CD4-positive, alpha-beta T cell (primary cell): ENCODE measurements around the gene TSPO2. TPM values are rescaled to one million over a fixed set of nuclear protein-coding genes. Genes with fewer than 3 reads are reported as not detected.

Experiments
- ATAC-seq: fragments of 200-7000 bp; cut with Tn5 transposase; one replicate; pipeline ENCODE4 v1.10.0; 2022; ENCODE audit warnings: mild to moderate bottlenecking; ENCODE audit not compliant: poor library complexity
- CTCF ChIA-PET: fragments of 350-600 bp; sonication (Branson Sonifier 250); formaldehyde crosslinking; loops from one replicate; lab custom pipeline; 2021; ENCODE audit warnings: antibody characterized with exemption, inconsistent platforms; lab: Charles Lee
- POLR2A ChIA-PET: fragments of 350-600 bp; sonication (Branson Sonifier 250); formaldehyde crosslinking; loops from one replicate; lab custom pipeline; 2021; ENCODE audit warnings: antibody characterized with exemption, inconsistent platforms; lab: Charles Lee
- DNase-seq, 14 experiments: peaks; one replicate each; pipeline ENCODE4 v3.0.0-alpha.2; 2013 to 2020; ENCODE audit warnings: mixed read lengths in 2 of 14
- H3K27ac ChIP-seq, 2 donors: one replicate each; pipeline versions ENCODE4 v1.5.1 to v1.7.0; 2013; ENCODE audit warnings: low read length in 2 of 2, low read depth in 1 of 2, mild to moderate bottlenecking in 1 of 2
- H3K27me3 ChIP-seq, 2 experiments: 1 replicate in 1 of 2; 2 replicates in 1 of 2; pipeline versions ENCODE4 v1.6.1 to v1.7.0; 2013; ENCODE audit warnings: low read length in 2 of 2, control low read depth in 1 of 2, mild to moderate bottlenecking in 1 of 2, moderate library complexity in 1 of 2; ENCODE audit not compliant: insufficient read depth in 2 of 2, control insufficient read depth in 1 of 2
- H3K36me3 ChIP-seq: one replicate; pipeline ENCODE4 v1.6.1; 2013; ENCODE audit warnings: low read length, control low read depth; ENCODE audit not compliant: insufficient read depth
- H3K4me1 ChIP-seq: one replicate; pipeline ENCODE4 v1.6.1; 2013; ENCODE audit warnings: low read length, control low read depth; ENCODE audit not compliant: insufficient read depth
- H3K4me3 ChIP-seq: one replicate; pipeline ENCODE4 v1.5.1; 2013; ENCODE audit warnings: mild to moderate bottlenecking, low read length, moderate library complexity
- H3K9me3 ChIP-seq, 2 experiments: 1 replicate in 1 of 2; 2 replicates in 1 of 2; pipeline versions ENCODE4 v1.6.1 to v1.7.0; 2013; ENCODE audit warnings: low read length in 2 of 2, mild to moderate bottlenecking in 2 of 2, control low read depth in 1 of 2, moderate library complexity in 1 of 2; ENCODE audit not compliant: control insufficient read depth in 1 of 2, insufficient read depth in 1 of 2
- H3K27ac Mint-ChIP-seq: one replicate; pipeline ENCODE4 v1.8.0; 2020; ENCODE audit warnings: mixed read lengths
- H3K27me3 Mint-ChIP-seq: one replicate; pipeline ENCODE4 v1.8.0; 2021; ENCODE audit warnings: mixed read lengths
- H3K36me3 Mint-ChIP-seq: one replicate; pipeline ENCODE4 v1.8.0; 2021; ENCODE audit warnings: low read depth, mixed read lengths
- H3K4me1 Mint-ChIP-seq: one replicate; pipeline ENCODE4 v1.8.0; 2021; ENCODE audit warnings: low read depth, mixed read lengths
- H3K4me3 Mint-ChIP-seq: one replicate; pipeline ENCODE4 v1.8.0; 2020; ENCODE audit warnings: mild to moderate bottlenecking, mixed read lengths
- H3K9me3 Mint-ChIP-seq: one replicate; pipeline ENCODE4 v1.8.0; 2020; ENCODE audit warnings: mixed read lengths
- intact Hi-C, 2 experiments: fragments of 100-400 bp; cut with DNase I in 1 of 2; cut with micrococcal nuclease in 1 of 2; formaldehyde crosslinking; loops; one replicate each; pipeline versions ENCODE4 v1.15.1 to v1.9.0; 2023 to 2025; cut with DNase I, micrococcal nuclease
- total RNA-seq, 174 experiments: library from RNA in 2 of 174; stranded (reverse) in 2 of 174; gene quantifications; one replicate each; pipeline ENCODE4 v1.2.3 and lab custom pipeline; 2021 to 2026
- TF ChIP-seq, protein P1 (sequence below): fragments of 200-600 bp; IDR thresholded peaks from one replicate; pipeline ENCODE4 v1.8.0; 2022; ENCODE audit warnings: antibody characterized with exemption, mild to moderate bottlenecking

Gene TSPO2
- total RNA-seq, 2 experiments from 2014 or later: not detected

GRCh38 chr6:41065550-41066026 lies 23.3 kb downstream of the TSPO2 start:
- Histone ChIP-seq H3K9me3 (no peaks in the 10 kb centered on the region), H3K27me3 (no peaks in the 10 kb centered on the region), H3K27ac (no peak overlapping the region), H3K36me3 (peaks cover 79% of the 10 kb centered on the region), H3K4me1 (no peaks in the 10 kb centered on the region), H3K4me3 (no peak overlapping the region)
- H3K4me3 Mint-ChIP-seq: no peak overlapping the region
- POLR2A ChIA-PET: no interaction called here
- no peaks in the 10 kb centered on the region for H3K9me3 Mint-ChIP-seq
- no peak overlapping the region for H3K27ac Mint-ChIP-seq
- no peak for DNase-seq
- intact Hi-C loops: loop anchor here (1.0 to 2.0 kb wide), 2 partner anchors 37 to 59 kb away; no protein-coding TSS in a partner anchor
- peaks cover 14% of the 10 kb centered on the region for H3K4me1 Mint-ChIP-seq
- no peaks in the 10 kb centered on the region for H3K27me3 Mint-ChIP-seq
- no peak for ATAC-seq
- peaks cover 87% of the 10 kb centered on the region for H3K36me3 Mint-ChIP-seq
- TF ChIP-seq, protein P1, sequence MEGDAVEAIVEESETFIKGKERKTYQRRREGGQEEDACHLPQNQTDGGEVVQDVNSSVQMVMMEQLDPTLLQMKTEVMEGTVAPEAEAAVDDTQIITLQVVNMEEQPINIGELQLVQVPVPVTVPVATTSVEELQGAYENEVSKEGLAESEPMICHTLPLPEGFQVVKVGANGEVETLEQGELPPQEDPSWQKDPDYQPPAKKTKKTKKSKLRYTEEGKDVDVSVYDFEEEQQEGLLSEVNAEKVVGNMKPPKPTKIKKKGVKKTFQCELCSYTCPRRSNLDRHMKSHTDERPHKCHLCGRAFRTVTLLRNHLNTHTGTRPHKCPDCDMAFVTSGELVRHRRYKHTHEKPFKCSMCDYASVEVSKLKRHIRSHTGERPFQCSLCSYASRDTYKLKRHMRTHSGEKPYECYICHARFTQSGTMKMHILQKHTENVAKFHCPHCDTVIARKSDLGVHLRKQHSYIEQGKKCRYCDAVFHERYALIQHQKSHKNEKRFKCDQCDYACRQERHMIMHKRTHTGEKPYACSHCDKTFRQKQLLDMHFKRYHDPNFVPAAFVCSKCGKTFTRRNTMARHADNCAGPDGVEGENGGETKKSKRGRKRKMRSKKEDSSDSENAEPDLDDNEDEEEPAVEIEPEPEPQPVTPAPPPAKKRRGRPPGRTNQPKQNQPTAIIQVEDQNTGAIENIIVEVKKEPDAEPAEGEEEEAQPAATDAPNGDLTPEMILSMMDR: no peak
- CTCF ChIA-PET: no interaction called here

- CTCF ChIA-PET: interaction anchor here (1.3 kb wide), 1 partner anchor 39 kb away, joined by 4 read pairs; no protein-coding TSS in a partner anchor
- Histone ChIP-seq H3K27ac (no peak overlapping the region), H3K27me3 (no peaks in the 10 kb centered on the region), H3K4me1 (peaks cover 7% of the 10 kb centered on the region), H3K9me3 (no peaks in the 10 kb centered on the region), H3K4me3 (no peak overlapping the region), H3K36me3 (peaks cover 71% of the 10 kb centered on the region)
- DNase-seq (peak; percentile 41 to 86 (median 54)), ATAC-seq (no peak)
- H3K9me3 Mint-ChIP-seq: no peaks in the 10 kb centered on the region
- H3K27ac Mint-ChIP-seq: no peak overlapping the region
- H3K27me3 Mint-ChIP-seq: no peaks in the 10 kb centered on the region
- intact Hi-C loops: loop anchor here (1.0 to 2.0 kb wide), 2 partner anchors 38 to 61 kb away; no protein-coding TSS in a partner anchor
- H3K36me3 Mint-ChIP-seq: peaks cover 81% of the 10 kb centered on the region
- POLR2A ChIA-PET: no interaction called here
- TF ChIP-seq, protein P1: peak; percentile 94
- H3K4me3 Mint-ChIP-seq: peak overlapping the region; percentile 37
- H3K4me1 Mint-ChIP-seq: peaks cover 27% of the 10 kb centered on the region
Observed at GRCh38 chr6:41066867-41067304, 24.6 kb downstream of the TSPO2 start.

DNA sequence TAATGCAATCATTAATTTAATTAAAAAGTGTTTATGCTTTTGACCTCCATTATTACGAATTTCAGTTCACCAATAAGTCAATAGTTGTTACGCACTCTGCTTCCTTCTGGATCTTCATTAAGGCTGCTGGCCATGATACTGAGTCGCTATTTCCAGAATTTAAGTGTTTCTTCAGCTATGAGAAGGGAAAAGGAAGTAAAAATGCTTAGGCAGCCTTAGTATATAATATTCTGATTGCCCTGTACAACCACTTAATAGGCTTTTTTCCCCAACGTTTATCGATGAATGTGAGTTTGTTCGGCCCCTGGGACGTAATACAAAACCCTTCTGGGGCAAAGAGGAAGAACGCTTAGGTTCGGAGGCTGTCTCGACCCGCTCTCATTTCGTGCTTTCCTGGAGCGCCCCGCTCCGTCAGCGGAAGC lies 29.2 kb downstream of the TSPO2 start:
- Mint-ChIP-seq H3K36me3 (peaks cover 56% of the 10 kb centered on the region), H3K4me3 (peak overlapping the region; percentile 92), H3K9me3 (no peaks in the 10 kb centered on the region), H3K27me3 (no peaks in the 10 kb centered on the region), H3K27ac (peak overlapping the region; percentile 88), H3K4me1 (peaks cover 55% of the 10 kb centered on the region)
- Histone ChIP-seq H3K27ac (peak overlapping the region; percentile 93 to 95), H3K4me1 (peaks cover 23% of the 10 kb centered on the region), H3K9me3 (no peaks in the 10 kb centered on the region), H3K4me3 (peak overlapping the region; percentile 70), H3K27me3 (no peaks in the 10 kb centered on the region), H3K36me3 (peaks cover 31% of the 10 kb centered on the region)
- ATAC-seq (no peak), DNase-seq (peak in 3 of 14 experiments; percentile 61 to 85 (median 76))
- intact Hi-C loops: loop anchor here (5.0 to 10.0 kb wide), 5 partner anchors 111 to 1957 kb away; partner anchors contain the start of genes FOXP4 (in 1 of the 2) and SAYSD1 (in 1 of the 2)
- TF ChIP-seq, protein P1: no peak
- ChIA-PET POLR2A (interaction anchor here (0.7 to 2.7 kb wide), 7 partner anchors 9 to 662 kb away, joined by 3 to 25 read pairs (median 5); partner anchors contain the start of gene TREML2), CTCF (interaction anchor here (0.8 kb wide), 1 partner anchor 43 kb away, joined by 3 read pairs; no protein-coding TSS in a partner anchor)
